Measurements from ENCODE around the gene PFKM.
A peak's percentile ranks its signal among the peaks of the same experiment; 100 is the strongest.

PFKM gene

DNA sequence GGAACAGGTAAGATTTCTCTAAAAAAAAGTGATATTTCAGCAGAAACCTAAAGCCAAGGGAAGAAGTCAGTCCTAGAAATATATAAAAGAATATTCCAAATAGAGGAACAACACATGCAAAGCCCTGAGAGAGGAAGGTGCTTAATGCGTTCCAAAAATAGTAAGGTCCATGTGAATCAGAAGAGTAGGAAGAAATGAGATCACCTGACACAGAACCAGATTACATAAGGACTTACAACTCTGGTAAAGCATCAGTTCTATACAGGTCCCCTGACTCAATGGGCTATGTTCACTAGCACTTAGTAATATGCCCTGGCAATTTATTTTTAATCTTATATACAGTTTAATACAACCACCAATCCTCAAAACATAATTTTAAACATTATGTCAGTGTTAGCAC, 43.3 kb upstream of the PFKM start:
- no peak for DNase-seq (ENCODE audit: low read depth)
- TF ChIP-seq POLR2A (IDR thresholded peaks at IDR 0.05; ENCODE audit: extremely low read depth, insufficient read length) (no peak), MYC (IDR thresholded peaks at IDR 0.05; ENCODE audit: low read depth, low read length) (no peak)
- TF ChIP-seq, protein P1, sequence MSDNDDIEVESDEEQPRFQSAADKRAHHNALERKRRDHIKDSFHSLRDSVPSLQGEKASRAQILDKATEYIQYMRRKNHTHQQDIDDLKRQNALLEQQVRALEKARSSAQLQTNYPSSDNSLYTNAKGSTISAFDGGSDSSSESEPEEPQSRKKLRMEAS (IDR thresholded peaks at IDR 0.05; ENCODE audit: low read depth, low read length) = no peak
- TF ChIP-seq, protein P2, sequence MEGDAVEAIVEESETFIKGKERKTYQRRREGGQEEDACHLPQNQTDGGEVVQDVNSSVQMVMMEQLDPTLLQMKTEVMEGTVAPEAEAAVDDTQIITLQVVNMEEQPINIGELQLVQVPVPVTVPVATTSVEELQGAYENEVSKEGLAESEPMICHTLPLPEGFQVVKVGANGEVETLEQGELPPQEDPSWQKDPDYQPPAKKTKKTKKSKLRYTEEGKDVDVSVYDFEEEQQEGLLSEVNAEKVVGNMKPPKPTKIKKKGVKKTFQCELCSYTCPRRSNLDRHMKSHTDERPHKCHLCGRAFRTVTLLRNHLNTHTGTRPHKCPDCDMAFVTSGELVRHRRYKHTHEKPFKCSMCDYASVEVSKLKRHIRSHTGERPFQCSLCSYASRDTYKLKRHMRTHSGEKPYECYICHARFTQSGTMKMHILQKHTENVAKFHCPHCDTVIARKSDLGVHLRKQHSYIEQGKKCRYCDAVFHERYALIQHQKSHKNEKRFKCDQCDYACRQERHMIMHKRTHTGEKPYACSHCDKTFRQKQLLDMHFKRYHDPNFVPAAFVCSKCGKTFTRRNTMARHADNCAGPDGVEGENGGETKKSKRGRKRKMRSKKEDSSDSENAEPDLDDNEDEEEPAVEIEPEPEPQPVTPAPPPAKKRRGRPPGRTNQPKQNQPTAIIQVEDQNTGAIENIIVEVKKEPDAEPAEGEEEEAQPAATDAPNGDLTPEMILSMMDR (IDR thresholded peaks at IDR 0.05; ENCODE audit: low read depth, low read length) = no peak
- H3K4me3 ChIP-seq (ENCODE audit: low read depth, low read length) = no peak overlapping the region

GRCh38 chr12:48077111-48077510, 42.1 kb upstream of the PFKM start:
- no peak overlapping the region for H3K4me3 ChIP-seq (ENCODE audit: low read depth, low read length)
- TF ChIP-seq POLR2A (IDR thresholded peaks at IDR 0.05; ENCODE audit: extremely low read depth, insufficient read length) (no peak), MYC (IDR thresholded peaks at IDR 0.05; ENCODE audit: low read depth, low read length) (no peak)
- TF ChIP-seq, protein P1 (IDR thresholded peaks at IDR 0.05; ENCODE audit: low read depth, low read length) = no peak
- TF ChIP-seq, protein P2 (IDR thresholded peaks at IDR 0.05; ENCODE audit: low read depth, low read length) = no peak
- no peak for DNase-seq (ENCODE audit: low read depth)

- TF ChIP-seq MYC (IDR thresholded peaks at IDR 0.05; ENCODE audit: low read depth, low read length) = no peak
- TF ChIP-seq, protein P1 (IDR thresholded peaks at IDR 0.05; ENCODE audit: low read depth, low read length) = no peak
- TF ChIP-seq, protein P2 (IDR thresholded peaks at IDR 0.05; ENCODE audit: low read depth, low read length) = no peak
- no peak for TF ChIP-seq POLR2A (IDR thresholded peaks at IDR 0.05; ENCODE audit: extremely low read depth, insufficient read length)
- peak; percentile 76 for DNase-seq (ENCODE audit: low read depth)
- no peak overlapping the region for H3K4me3 ChIP-seq (ENCODE audit: low read depth, low read length)
Measured at GRCh38 chr12:48078901-48079300, 40.3 kb upstream of the PFKM start.

DNA sequence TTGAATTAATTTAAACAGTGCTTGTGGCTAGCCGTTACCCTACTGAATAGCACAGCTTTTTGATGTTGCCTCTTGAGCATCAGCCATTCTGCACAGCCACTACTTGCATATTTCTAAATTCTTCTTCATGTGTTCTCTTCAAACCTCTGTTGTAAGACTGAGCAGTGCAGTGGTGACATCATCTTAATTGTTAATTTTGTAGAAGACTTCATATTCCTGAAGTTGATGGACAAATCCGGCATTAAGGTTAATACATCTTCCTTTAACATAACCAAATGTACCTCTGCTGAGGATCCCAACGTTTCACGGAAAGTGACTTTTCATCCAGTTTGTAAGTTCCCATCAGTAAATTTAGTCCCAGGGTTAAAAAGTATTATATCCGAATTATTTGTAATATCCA, 38.9 kb upstream of the PFKM start:
- TF ChIP-seq, protein P1 (IDR thresholded peaks at IDR 0.05; ENCODE audit: low read depth, low read length) = no peak
- no peak for TF ChIP-seq POLR2A (IDR thresholded peaks at IDR 0.05; ENCODE audit: extremely low read depth, insufficient read length)
- TF ChIP-seq, protein P2 (IDR thresholded peaks at IDR 0.05; ENCODE audit: low read depth, low read length) = no peak
- no peak for TF ChIP-seq MYC (IDR thresholded peaks at IDR 0.05; ENCODE audit: low read depth, low read length)
- no peak for DNase-seq (ENCODE audit: low read depth)
- H3K4me3 ChIP-seq (ENCODE audit: low read depth, low read length) = no peak overlapping the region

- no peak overlapping the region for H3K4me3 ChIP-seq (ENCODE audit: low read depth, low read length)
- no peak for DNase-seq (ENCODE audit: low read depth)
- TF ChIP-seq, protein P2 (IDR thresholded peaks at IDR 0.05; ENCODE audit: low read depth, low read length) = no peak
- TF ChIP-seq MYC (IDR thresholded peaks at IDR 0.05; ENCODE audit: low read depth, low read length) (no peak), POLR2A (IDR thresholded peaks at IDR 0.05; ENCODE audit: extremely low read depth, insufficient read length) (no peak)
- TF ChIP-seq, protein P1 (IDR thresholded peaks at IDR 0.05; ENCODE audit: low read depth, low read length) = no peak
Measured at GRCh38 chr12:48080821-48081220, 38.3 kb upstream of the PFKM start.

DNA sequence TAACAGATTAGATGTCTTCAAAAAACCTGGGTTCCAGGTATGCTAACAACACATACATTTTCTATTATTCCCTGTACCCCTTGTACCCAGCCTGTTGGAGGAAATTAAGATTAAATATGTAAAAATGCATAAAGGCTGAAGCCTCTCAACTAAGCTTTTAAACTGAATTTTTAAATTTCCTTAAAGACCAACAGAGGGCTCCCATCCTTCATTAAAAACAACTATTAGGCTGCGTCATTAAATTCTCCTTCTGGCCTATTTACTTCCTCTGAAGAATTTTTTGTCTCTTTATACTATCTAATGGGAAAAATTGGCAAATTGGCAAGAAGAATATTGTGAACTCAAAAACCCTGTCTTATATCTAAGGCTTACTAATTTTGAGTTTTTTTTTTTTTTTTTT, 35.1 kb upstream of the PFKM start:
- DNase-seq (ENCODE audit: low read depth) = no peak
- no peak overlapping the region for H3K4me3 ChIP-seq (ENCODE audit: low read depth, low read length)
- TF ChIP-seq, protein P1 (IDR thresholded peaks at IDR 0.05; ENCODE audit: low read depth, low read length) = no peak
- TF ChIP-seq POLR2A (IDR thresholded peaks at IDR 0.05; ENCODE audit: extremely low read depth, insufficient read length) = no peak

Measured in NB4 (cell line).